Activated CD8-positive, alpha-beta memory T cell treated with anti-CD3 and anti-CD28 coated beads for 1 hour (primary cell): ENCODE results near the gene OBP2A.
A peak's percentile ranks its signal among the peaks of the same experiment; 100 is the strongest.
"Not testable (repeated sequence)": the region's sequence is repeated elsewhere in the genome, so short reads cannot be mapped to it uniquely, and the experiment has no call there.

Source experiments
- DNase-seq, 2 donors: peaks; one replicate each; pipeline ENCODE4 v3.0.0-alpha.2; 2020; ENCODE audit warnings: low read depth in 1 of 2; ENCODE audit errors: extremely low read depth in 1 of 2

The OBP2A gene

GRCh38 chr9:135545646-135546176 lies at the start of gene OBP2A:
Gene OBP2A, plus strand, starts transcription at chr9:135546126. Its CDS starts 55 bp downstream, at chr9:135546181.
- not testable (repeated sequence) for DNase-seq

- DNase-seq: no peak
Observed at GRCh38 chr9:135498381-135499126, 47.4 kb upstream of the OBP2A start.

- DNase-seq: peak; percentile 79 to 89
Observed at GRCh38 chr9:135499326-135500070, 46.4 kb upstream of the OBP2A start.

GRCh38 chr9:135500071-135500524 lies 45.8 kb upstream of the OBP2A start:
- no peak for DNase-seq

GRCh38 chr9:135500525-135501260 lies 45.2 kb upstream of the OBP2A start, which contains the start of gene MRPS2:
Gene MRPS2, plus strand, starts transcription at chr9:135500682. Its CDS starts 29 bp downstream, at chr9:135500711.
- peak; percentile 49 to 76 for DNase-seq

- DNase-seq: no peak
Observed at GRCh38 chr9:135501261-135502167, 44.4 kb upstream of the OBP2A start.

- no peak for DNase-seq
Observed at GRCh38 chr9:135502168-135502872, 43.6 kb upstream of the OBP2A start.

GRCh38 chr9:135502873-135503321 lies 43.0 kb upstream of the OBP2A start:
- no peak for DNase-seq

GRCh38 chr9:135503371-135504261 lies 42.3 kb upstream of the OBP2A start:
- DNase-seq: no peak

- peak in 1 of 2 donors; percentile 49 for DNase-seq
Observed at GRCh38 chr9:135504262-135505243, 41.4 kb upstream of the OBP2A start.

GRCh38 chr9:135505406-135506187 lies 40.3 kb upstream of the OBP2A start:
- DNase-seq: no peak

GRCh38 chr9:135506327-135507103 lies 39.4 kb upstream of the OBP2A start:
- DNase-seq: no peak

GRCh38 chr9:135507104-135508035 lies 38.6 kb upstream of the OBP2A start:
- no peak for DNase-seq

- DNase-seq: no peak
Observed at GRCh38 chr9:135508211-135508820, 37.6 kb upstream of the OBP2A start.
